Spleen (tissue), 3 donors: ENCODE measurements around the gene EML6.

ENCODE experiments used
- POLR2A ChIP-seq, 3 donors: fragments of 450-650 bp; IDR thresholded peaks; one replicate each; pipeline ENCODE4 v1.5.1; 2017; ENCODE audit warnings: antibody characterized with exemption in 3 of 3, mild to moderate bottlenecking in 1 of 3
- POLR2AphosphoS5 ChIP-seq, 3 donors: sonication (generic); formaldehyde crosslinking; IDR thresholded peaks; one replicate each; pipeline ENCODE4 v1.5.1; 2017; ENCODE audit warnings: antibody characterized with exemption in 3 of 3

DNA sequence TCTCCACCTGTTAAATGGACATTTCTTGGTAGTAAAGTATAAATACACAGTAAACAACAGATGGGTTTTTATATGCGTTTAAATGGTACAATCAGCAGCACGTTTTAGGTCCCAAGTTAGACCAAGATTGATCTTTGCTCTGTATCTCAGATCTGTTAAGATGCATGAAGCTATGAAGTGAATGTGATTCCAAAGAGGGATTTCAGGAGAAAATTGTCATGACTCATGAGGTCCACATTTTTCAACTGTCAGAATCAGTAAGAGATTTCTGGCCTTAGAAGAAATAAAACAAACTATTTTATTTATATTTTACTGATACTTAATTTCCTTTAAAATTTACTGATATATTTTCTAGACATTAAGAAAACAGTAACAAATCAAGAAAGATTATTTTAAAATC, 142.7 kb downstream of the EML6 start:
- TF ChIP-seq POLR2AphosphoS5 (IDR thresholded peaks at IDR 0.05) (no peak), POLR2A (IDR thresholded peaks at IDR 0.05) (no peak)
